Activated CD8-positive, alpha-beta memory T cell treated with anti-CD3 and anti-CD28 coated beads, Interleukin-2, amount 50 U/mL, for 48 hours (primary cell): Measurements from ENCODE around the gene LRRC70.

ENCODE experiments used
- DNase-seq: peaks from one replicate; pipeline ENCODE4 v3.0.0-alpha.2; 2020

The LRRC70 gene

DNA sequence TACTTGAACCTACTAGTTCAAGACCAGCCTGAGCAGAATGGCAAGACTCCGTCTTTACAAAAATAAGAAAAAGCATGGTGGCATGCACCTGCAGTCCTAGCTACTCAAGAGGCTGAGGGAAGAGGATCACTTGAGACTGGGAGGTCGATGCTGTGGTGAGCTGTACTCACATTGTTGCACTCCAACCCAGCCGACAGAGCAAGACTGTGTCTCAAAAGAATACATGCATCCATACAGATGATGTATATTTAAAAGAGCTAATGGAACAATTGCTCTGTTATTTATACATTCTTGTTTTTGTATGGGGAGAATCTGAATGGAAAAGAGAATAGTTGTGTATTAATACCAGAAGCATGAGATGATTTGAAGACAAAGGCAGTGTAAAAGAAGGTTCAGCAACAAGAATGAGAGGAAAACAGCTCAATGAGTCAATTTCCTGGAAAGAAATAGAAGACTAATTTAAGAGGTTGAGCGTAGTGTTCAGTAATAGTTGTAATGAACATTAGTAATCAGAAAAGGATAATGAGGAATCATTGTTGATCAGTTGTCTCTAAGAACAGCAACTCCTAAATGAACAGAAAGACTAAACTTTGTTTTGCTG is 1.9 kb upstream of the LRRC70 start:
- DNase-seq = no peak

DNA sequence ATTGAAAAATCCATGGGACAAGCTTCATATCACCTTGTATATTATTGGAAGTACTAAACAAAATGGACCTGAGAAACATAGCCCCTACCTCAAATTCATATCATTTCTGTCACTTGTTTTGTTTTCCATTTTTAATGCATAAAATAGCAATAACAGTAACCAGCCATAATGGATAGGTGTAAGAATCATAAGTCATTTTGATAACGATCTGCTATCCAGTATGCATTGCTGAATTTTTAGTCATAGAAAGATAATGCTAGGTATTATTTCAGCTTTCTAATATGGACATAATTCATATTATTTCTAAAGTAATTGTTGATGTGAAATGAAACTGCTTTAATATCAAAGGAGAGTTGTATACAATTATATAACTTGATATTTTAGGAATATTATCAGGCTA is 1.1 kb upstream of the LRRC70 start:
- DNase-seq = no peak

DNA sequence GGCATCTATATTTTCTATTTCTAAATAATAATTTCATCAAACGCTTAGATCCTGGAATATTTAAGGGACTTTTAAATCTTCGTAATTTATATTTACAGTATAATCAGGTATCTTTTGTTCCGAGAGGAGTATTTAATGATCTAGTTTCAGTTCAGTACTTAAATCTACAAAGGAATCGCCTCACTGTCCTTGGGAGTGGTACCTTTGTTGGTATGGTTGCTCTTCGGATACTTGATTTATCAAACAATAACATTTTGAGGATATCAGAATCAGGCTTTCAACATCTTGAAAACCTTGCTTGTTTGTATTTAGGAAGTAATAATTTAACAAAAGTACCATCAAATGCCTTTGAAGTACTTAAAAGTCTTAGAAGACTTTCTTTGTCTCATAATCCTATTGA is 1.1 kb downstream of the LRRC70 start:
- no peak for DNase-seq

DNA sequence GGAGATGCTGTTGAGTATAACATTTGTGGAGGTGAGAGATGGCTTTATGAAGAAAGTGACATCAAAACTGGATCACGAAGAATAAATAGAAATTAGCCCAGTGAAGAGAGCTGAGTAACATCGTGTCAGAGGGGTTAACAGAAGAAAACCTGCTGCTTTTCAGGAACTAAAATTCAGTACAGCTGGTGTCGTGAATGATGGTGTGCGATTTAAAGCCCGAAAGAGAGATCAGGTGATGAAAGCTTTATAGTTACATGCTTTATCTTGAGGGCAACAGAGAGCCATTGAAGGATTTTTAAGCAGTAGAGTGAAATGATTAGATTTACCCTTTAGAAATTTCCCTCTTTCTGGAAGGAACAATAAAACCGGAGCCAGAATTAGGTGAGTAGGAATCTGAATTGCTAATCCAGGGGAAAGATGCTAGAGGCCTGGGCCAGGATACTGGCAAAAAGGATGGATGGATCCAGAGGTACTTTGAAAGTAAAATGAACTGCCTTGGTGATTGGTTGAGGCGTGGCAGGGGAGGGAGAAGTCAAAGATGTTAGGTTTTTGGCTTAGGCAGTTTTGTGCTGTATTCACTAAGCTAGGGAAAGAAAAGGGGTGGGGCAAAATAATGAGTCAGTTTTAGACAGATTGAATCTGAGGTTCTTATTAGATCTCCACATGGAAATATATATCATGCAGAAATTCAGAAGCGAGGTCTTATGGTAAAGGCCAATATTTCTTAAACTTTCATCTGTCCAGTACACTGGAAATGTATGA is 3.4 kb downstream of the LRRC70 start:
- DNase-seq = no peak

DNA sequence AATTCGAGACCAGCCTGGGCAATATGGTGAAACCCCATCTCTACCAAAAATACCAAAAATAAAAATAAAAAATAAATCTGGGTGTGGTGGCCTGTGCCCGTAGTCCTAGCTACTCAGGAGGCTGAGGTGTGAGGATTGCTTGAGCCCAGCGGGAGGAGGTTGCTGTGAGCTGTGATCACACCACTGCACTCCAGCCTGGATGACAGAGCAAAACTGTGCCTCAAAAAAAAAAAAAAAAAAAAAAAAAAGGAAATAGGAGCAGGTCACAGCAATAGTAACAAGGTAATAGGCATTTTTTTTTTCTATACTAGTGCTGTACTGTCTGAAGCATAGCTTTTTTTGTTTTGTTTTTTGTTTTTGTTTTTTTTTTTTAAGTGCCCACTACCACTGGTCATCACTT is 5.8 kb downstream of the LRRC70 start:
- no peak for DNase-seq

- no peak for DNase-seq
These were observed 6.7 kb downstream of the LRRC70 start for GRCh38 chr5:62585306-62585705.

DNA sequence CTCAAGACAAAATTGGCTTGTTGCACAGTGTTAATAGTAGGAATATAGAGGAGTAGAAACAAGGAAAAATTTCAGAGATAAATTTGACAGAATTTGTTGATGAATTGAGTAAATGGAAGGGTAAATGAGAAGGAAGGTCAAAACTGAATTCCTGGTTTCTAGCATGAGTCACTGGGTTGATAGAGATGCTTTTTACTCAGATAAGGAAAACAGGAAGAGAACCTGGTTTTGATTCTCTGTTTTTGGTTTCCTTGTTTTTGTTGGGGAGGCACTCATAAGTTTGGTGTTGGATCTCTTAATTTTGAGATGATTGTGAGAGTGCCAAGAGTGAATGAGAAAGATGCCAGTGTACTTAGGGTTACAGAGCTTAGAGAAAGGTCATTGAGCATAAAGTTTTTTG is 7.1 kb downstream of the LRRC70 start:
- DNase-seq = no peak

DNA sequence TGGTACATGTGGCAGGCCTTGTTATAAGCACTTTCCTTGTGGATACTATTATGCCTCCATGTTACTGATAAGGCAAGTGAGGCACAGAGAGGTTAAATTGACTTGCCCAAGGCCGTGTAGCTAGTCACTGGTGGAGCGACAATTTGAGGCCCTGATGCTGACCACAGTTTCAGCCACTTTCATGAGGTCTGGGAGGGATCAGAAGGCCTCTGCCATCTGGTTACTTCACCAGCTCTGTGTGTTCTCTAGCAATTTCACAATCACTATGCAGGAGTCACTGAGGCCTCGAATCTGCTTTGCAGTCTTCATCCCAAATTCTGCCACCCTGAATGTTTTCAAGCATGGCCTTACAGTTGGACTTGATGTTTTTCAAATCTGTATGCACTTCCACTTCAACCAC is 9.1 kb downstream of the LRRC70 start:
- DNase-seq = no peak

DNA sequence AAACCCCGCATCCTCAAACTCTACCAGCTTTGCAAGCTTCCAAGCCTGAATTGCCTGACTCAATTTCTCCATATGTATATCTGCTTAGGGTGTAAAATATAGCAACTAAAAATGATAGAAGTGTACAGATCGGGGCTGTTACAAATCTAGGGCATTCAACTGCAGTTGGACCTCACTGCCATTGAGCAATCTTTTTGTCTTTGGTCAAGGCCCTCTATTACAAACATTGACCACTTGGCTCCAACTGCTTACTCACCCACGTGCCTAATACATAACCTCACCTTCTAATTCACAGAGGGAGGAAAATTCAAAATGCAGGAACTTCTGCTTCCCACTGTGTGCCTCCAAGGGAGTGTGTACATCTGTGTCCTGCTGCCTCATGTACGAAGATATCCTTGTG is 10.0 kb downstream of the LRRC70 start:
- no peak for DNase-seq

DNA sequence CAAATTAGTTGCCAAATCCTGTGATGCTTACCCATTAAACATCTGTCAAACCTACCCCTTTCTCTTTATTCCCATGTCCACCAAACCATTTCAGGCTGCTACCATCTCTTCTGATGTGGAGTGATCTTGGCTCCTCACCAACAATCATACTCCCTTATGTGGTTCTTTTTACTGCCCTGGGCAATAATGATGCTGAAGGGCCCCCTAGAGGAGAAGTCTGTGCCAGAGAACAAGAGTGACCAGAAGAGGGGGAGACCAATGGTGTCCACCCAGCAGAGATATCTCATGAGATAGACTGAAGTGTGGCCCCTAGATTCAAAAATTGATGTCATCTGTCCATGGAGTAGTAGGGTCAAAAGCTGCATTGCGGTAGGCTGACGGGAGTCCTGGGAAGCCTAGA is 10.9 kb downstream of the LRRC70 start:
- no peak for DNase-seq

DNA sequence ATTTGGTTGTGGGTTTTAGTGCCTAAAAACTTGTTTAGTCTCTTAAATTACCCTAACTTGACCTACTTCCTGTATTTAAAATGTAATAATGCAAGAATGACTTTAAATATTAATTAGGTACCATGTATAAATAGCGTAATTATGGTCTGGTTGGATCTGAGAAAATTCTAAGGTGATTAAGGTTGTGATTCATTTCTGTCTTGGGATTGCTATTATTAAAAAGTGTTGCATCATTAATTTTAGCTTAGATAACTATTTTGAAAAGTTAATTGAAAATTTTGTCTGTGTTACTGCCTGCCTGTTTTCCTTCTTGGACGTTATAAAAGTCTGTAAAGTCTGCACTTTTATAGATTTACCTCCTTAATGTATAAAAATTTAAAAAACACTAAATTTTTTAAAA is 11.8 kb downstream of the LRRC70 start:
- DNase-seq = no peak

DNA sequence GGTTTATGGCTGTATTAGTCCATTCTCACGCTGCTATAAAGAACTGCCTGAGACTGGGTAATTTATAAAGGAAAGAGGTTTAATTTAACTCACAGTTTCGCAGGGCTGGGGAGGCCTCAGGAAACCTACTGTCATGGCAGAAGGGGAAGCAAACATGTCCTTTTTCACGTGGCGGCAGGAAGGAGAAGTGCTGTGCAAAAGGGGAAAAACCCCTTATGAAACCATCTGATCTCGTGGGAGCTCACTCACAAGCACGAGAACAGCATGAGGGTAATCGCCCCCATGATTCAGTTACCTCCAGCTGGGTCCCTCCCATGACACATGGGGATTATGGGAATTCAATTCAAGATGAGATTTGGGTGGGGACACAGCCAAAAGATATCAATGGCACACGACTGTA is 13.9 kb downstream of the LRRC70 start:
- DNase-seq = no peak

- DNase-seq = no peak
These were observed 14.7 kb downstream of the LRRC70 start for GRCh38 chr5:62593331-62593730.

DNA sequence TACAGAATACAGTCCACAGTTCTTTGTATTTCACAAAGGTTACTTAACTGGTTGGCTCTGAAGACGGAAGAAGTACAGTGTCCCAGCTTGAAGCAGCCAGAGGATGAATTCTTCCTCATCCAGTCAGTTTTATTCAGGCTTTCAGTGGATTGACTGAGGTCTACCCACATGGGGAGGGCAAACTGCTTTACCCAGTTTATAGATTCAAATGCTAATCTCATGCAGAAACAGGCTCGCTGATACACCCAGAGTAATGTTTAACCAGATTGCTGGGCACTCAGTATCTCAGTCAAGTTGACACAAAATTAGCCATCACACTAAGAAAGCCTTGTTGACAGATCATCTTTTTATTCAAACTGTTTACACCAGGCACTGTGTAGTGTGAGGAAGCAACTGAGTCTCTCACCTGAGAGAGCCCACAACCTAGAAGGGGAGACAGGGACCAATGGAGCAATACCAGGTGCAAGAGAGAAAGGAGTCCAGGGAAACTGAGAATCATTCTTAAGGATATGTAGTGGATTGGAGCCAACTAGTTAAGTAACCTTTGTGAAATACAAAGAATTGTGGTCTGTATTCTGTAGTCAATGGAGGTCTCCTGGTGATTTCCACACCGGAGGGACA is 15.9 kb downstream of the LRRC70 start:
- DNase-seq = no peak

DNA sequence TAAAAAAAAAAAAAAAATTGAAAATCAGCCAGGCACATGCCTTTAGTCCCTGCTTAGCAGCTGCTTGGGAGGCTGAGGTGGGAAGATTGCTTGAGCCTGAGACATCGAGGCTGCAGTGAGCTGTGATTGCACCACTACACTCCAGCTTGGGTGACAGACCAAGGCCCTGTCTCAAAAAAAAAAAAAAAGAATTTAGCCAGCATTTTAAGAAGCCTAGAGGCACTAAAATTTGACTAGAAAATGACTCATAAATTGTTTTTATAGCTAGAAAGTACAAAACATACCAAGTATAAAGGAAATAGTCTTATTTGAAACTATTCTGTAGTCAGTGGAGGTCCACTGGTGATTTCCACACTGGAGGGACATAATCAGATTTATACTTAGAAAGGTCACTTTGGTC is 17.5 kb downstream of the LRRC70 start:
- no peak for DNase-seq

GRCh38 chr5:62596691-62597090 is 18.1 kb downstream of the LRRC70 start:
- DNase-seq = no peak

GRCh38 chr5:62597314-62597713 is 18.7 kb downstream of the LRRC70 start:
- no peak for DNase-seq

GRCh38 chr5:62600560-62601252 is 22.1 kb downstream of the LRRC70 start:
- no peak for DNase-seq

- no peak for DNase-seq
These were observed 25.3 kb downstream of the LRRC70 start for GRCh38 chr5:62603934-62604333.

DNA sequence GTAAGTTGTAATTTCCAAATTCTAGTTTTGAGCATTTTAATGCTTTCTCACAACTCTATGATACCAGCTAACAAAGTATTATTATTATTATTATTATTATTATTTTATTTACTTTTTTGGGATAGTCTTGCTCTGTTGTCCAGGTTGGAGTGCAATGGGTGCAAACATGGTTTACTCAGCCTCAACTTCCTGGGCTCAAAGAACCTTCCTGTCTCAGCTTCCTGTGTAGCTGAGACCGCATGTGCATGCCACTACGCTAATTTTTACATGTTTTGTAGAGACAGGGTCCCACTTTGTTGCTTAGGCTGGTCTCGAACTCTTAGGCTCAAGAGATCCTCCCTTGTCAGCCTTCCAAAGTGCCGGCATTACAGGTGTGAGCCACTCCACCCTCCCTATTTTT is 27.0 kb downstream of the LRRC70 start:
- no peak for DNase-seq

GRCh38 chr5:62606878-62607277 is 28.3 kb downstream of the LRRC70 start:
- DNase-seq = no peak

DNA sequence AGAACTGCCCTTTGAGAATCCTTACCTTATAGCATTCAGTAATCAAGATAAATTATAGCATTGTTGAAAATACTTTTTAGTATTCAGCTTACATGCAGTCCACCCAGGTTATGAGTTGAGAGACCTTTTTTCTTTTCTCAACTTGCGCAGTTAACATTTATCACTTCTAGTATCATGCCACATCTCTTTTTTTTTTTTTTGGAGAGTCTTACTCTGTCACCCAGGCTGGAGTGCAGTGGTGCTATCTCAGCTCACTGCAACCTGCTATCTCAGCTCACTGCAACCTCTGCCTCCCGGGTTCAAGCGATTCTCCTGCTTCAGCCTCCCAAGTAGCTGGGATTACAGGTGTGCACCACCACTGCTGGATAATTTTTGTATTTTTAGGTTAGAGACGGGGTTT is 29.0 kb downstream of the LRRC70 start:
- DNase-seq = no peak

DNA sequence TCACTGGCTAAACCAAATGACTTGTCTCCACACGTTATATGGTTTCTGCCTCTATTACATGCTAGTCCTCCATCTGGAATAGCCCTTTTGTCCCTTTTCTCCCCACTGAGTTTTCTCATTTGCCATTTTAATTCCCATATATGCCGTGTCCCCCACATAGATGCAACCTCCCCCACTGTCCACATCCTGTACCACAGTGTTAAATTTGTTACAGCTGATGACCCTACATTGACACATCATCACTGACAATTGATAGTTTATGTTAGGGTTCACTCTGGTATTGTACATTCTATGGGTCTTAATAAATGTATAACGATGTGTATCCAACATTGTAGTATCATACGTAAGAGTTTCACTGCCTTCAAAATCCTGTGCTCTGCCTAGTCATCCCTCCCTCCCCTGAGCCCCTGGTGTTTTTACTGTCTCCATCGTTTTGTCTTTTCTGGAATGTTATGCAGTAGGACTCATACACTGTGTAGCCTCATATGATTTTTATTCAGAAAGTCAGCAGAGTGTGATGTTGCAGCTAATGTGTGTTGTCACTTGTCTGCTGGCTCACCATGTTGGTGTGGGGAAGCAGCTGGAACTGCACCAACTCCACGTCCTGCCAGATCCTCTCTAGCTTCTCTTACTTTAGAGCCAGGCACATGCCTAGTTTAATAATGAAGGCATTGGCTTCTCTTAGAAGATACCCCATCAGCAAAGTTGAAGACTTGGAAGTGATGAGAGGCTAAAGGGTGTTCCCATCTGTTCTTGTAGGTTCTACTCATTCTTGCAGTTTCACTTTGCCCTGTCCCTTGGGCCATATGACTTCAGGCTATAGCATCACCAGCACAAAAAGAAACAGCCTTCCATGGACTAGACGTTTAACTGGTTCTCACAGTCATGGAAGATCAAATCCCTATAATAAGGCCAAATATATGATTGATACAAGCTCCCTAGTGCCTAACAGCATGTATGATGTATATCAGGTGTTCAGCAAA is 30.2 kb downstream of the LRRC70 start:
- no peak for DNase-seq
